Neural progenitor cell (in vitro differentiated cells): Measurements from ENCODE around the gene KIF18A.

ENCODE experiments used
- CTCF ChIP-seq: fragments of 200-600 bp; sonication (generic); IDR thresholded peaks from 2 replicates; pipeline ENCODE4 v1.5.1; 2017; ENCODE audit warnings: antibody characterized with exemption, mild to moderate bottlenecking
- EZH2 ChIP-seq: fragments of 200-600 bp; sonication (generic); IDR thresholded peaks from 2 replicates; pipeline ENCODE4 v1.6.1; 2017; ENCODE audit warnings: antibody characterized with exemption, mild to moderate bottlenecking, moderate library complexity
- EZH2phosphoT487 ChIP-seq: fragments of 200-600 bp; sonication (generic); IDR thresholded peaks from 2 replicates; pipeline ENCODE4 v1.6.1; 2017; ENCODE audit warnings: antibody characterized with exemption

GRCh38 chr11:28043930-28044709 is 63.8 kb downstream of the KIF18A start:
- no peak for TF ChIP-seq CTCF
- no peak for TF ChIP-seq EZH2phosphoT487
- TF ChIP-seq EZH2, result no peak
